A549 (cell line): ENCODE data around the gene PCDHB14. TPM values are rescaled to one million over a fixed set of nuclear protein-coding genes. Genes with fewer than 3 reads are reported as not detected.
"Not testable (repeated sequence)": the region's sequence is repeated elsewhere in the genome, so short reads cannot be mapped to it uniquely, and the experiment has no call there.

Experiments used
- ATAC-seq, 2 experiments: fragments of 200-7000 bp in 1 of 2; fragments of >200 bp in 1 of 2; cut with Nextera tagmentation in 1 of 2; cut with Tn5 transposase in 1 of 2; 3 replicates each; pipeline versions ENCODE4 v1.8.0 to v1.9.1; 2018 to 2020; ENCODE audit warnings: mild to moderate bottlenecking in 1 of 2, moderate library complexity in 1 of 2
- CTCF ChIA-PET: fragments of 300-600 bp; sonication (Branson Sonifier 250); formaldehyde crosslinking; extraction: SDS; loops from one replicate; lab custom pipeline; 2021; ENCODE audit warnings: antibody characterized with exemption, inconsistent platforms; lab: Yijun Ruan, JAX
- POLR2A ChIA-PET: fragments of 350-600 bp; formaldehyde crosslinking; extraction: SDS; loops from one replicate; lab custom pipeline; 2021; ENCODE audit warnings: antibody characterized with exemption, inconsistent platforms; lab: Yijun Ruan, JAX
- DNase-seq, 2 experiments: peaks; one replicate each; pipeline versions ENCODE4 v3.0.0 to v3.0.0-alpha.2; 2011 to 2016; ENCODE audit warnings: low read depth in 1 of 2, low spot score in 1 of 2
- FAIRE-seq: peaks from 2 replicates; lab custom pipeline; 2011; peaks lifted over from hg19 to GRCh38; lab: Jason Lieb, UNC
- H3K27ac ChIP-seq, 2 experiments: fragments of >200 bp; sonication (Bioruptor Twin); formaldehyde crosslinking; 3 replicates each; pipeline ENCODE4 v1.5.1; 2016 to 2017
- H3K4me1 ChIP-seq: fragments of >200 bp; sonication (Bioruptor Twin); formaldehyde crosslinking; 3 replicates; pipeline ENCODE4 v1.6.1; 2016
- H3K4me2 ChIP-seq: fragments of >200 bp; sonication (Bioruptor Twin); formaldehyde crosslinking; 3 replicates; pipeline ENCODE4 v1.6.1; 2016
- H3K4me3 ChIP-seq: fragments of >200 bp; sonication (Bioruptor Twin); formaldehyde crosslinking; 3 replicates; pipeline ENCODE4 v1.5.1; 2016
- H3K9me3 ChIP-seq: fragments of >200 bp; sonication (Bioruptor Twin); formaldehyde crosslinking; 3 replicates; pipeline ENCODE4 v1.6.1; 2016
- CHD2 ChIP-seq: fragments of 150-350 bp; IDR thresholded peaks from 2 replicates; pipeline ENCODE4 v1.6.1; 2014; ENCODE audit warnings: low read length; ENCODE audit not compliant: partially characterized antibody
- EHF ChIP-seq: fragments of 250-450 bp; sonication (Bioruptor Pico); IDR thresholded peaks from 2 replicates; pipeline ENCODE4 v1.5.0; 2020; ENCODE audit warnings: mild to moderate bottlenecking
- FOXS1 ChIP-seq: fragments of 250-450 bp; sonication (Bioruptor Pico); IDR thresholded peaks from 2 replicates; pipeline ENCODE4 v1.5.0; 2020; ENCODE audit warnings: mild to moderate bottlenecking, moderate library complexity
- HOXB5 ChIP-seq: fragments of 250-450 bp; sonication (Bioruptor Pico); IDR thresholded peaks from 2 replicates; pipeline ENCODE4 v1.5.0; 2020; ENCODE audit warnings: mild to moderate bottlenecking, moderate library complexity
- JUN ChIP-seq, 2 experiments: fragments of >200 bp; sonication (Bioruptor Twin); formaldehyde crosslinking; IDR thresholded peaks; 2 replicates in 1 of 2; 3 replicates in 1 of 2; pipeline ENCODE4 v1.6.1; 2016 to 2017
- JUNB ChIP-seq: fragments of >200 bp; sonication (Bioruptor Twin); formaldehyde crosslinking; IDR thresholded peaks from 2 replicates; pipeline ENCODE4 v1.6.1; 2016
- MAFK ChIP-seq: fragments of 450-650 bp; IDR thresholded peaks from 2 replicates; pipeline ENCODE4 v1.6.1; 2014; ENCODE audit not compliant: partially characterized antibody
- PHF8 ChIP-seq: fragments of 200-600 bp; sonication (generic); IDR thresholded peaks from 2 replicates; pipeline ENCODE4 v1.6.1; 2016; ENCODE audit warnings: low read depth, mild to moderate bottlenecking, antibody characterized with exemption, moderate library complexity, borderline replicate concordance
- RAD21 ChIP-seq, 2 experiments: fragments of >200 bp in 1 of 2; sonication (Bioruptor Twin) in 1 of 2; formaldehyde crosslinking in 1 of 2; IDR thresholded peaks in 1 of 2; conservative IDR thresholded peaks in 1 of 2; 2 replicates in 1 of 2; 3 replicates in 1 of 2; pipeline ENCODE4 v1.6.1; 2012 to 2018; ENCODE audit warnings: inconsistent platforms in 1 of 2
- TP53 ChIP-seq: fragments of 250-450 bp; sonication (Bioruptor Pico); IDR thresholded peaks from 2 replicates; pipeline ENCODE4 v1.5.0; 2021; ENCODE audit warnings: mild to moderate bottlenecking, moderate library complexity
- WGBS: methylation state at CpG from one replicate; pipeline ENCODE4 v1.1.6; 2017; ENCODE audit errors: missing lambda C conversion rate; 5-methylcytosine and 5-hydroxymethylcytosine counted together
- polyA plus RNA-seq, 4 experiments: library from polyadenylated mRNA; depleted of rRNA in 3 of 4; stranded (reverse); fragments of >200 nt; fragmentation: RNase III in 1 of 4; extraction: RNeasy Plus Mini Kit Qiagen cat#74134 plus additional on column Dnase treatment in 1 of 4; gene quantifications; 2 replicates in 3 of 4; 3 replicates in 1 of 4; pipeline ENCODE4 v1.2.3, GENCODE V29; 2011 to 2017
- TF ChIP-seq, protein P1 (sequence below): fragments of >200 bp; sonication (Bioruptor Twin); formaldehyde crosslinking; IDR thresholded peaks from 2 replicates; pipeline ENCODE4 v1.6.1; 2016
- TF ChIP-seq, protein P2 (sequence below): IDR thresholded peaks from 2 replicates; pipeline ENCODE4 v1.6.1; 2012; ENCODE audit warnings: low read depth, borderline replicate concordance

The PCDHB14 gene
- polyA plus RNA-seq, 2 of the 4 experiments (the other 2 are of a cell fraction) = 0.09 to 0.14 TPM

DNA sequence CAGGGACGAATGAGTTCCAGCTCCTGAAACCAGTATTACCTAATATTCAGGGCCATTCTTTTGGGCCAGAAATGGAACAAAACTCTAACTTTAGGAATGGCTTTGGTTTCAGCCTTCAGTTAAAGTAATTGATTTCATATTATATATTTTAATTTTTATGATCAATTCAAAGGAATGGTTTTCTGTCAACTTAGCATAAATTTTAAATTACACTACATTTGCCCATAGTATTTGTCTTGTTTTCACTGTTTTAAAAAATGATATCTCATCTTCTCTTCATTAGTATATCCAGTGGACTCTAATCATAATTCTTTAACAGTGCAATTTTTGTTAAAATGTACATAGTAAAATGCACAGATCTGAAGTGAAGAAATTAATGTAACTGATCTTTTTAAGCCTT, 42.8 kb upstream of the PCDHB14 start:
- Histone ChIP-seq H3K4me2 (no peak overlapping the region), H3K27ac (no peak overlapping the region), H3K4me3 (no peak overlapping the region)
- DNase-seq (no peak), FAIRE-seq (no peak)
- TF ChIP-seq MAFK (peak; percentile 42), CHD2 (no peak)
- TF ChIP-seq, all 56 proteins: peak for 1
- Histone ChIP-seq H3K9me3 (peaks cover 13% of the 10 kb centered on the region; the same call in 1 of the 3 replicates), H3K4me1 (no peaks in the 10 kb centered on the region)
- ATAC-seq = no peak
- ChIA-PET POLR2A (no interaction called here), CTCF (no interaction called here)
- 23% methylated on average over 1 of the region's 1 CpG for WGBS

DNA sequence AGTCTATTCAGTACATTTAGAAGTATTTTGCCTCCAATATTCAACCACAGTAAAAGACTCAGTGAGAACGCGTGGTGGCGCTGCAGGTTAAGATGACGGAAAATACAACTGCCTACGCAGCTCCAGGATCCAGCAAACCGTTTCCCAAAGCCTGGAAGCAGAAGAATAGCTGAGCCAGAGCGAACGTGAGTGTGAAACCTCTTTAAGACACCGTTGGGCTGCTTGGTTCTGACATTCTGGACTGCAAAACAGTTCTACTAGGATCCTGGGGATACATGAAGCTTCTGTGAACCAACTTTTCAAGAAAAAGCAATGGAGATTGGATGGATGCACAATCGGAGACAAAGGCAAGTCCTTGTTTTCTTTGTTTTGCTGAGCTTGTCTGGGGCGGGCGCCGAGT, 40.9 kb upstream of the PCDHB14 start, which contains the start of gene PCDHB16:
Gene PCDHB16 (plus strand): TSS at position 140 of the 400 bp plus-strand sequence. CDS start 173 bp downstream, at position 313.
- ChIA-PET CTCF (interaction anchor here (1.3 to 1.5 kb wide), 3 partner anchors 17 to 382 kb away, joined by 4 to 9 read pairs (median 5); partner anchors contain the start of gene PCDHB11), POLR2A (no interaction called here)
- DNase-seq = peak in 1 of 2 experiments; percentile 24
- Histone ChIP-seq H3K27ac (no peak within 1 kb of the TSS), H3K4me1 (no peaks in the 10 kb centered on the region), H3K9me3 (0 out of 3 replicates have a peak, but pooled peaks cover 9% of the 10 kb centered on the region), H3K4me2 (no peak within 1 kb of the TSS), H3K4me3 (no peak within 1 kb of the TSS)
- TF ChIP-seq EHF (CRISPR knock-in tag) = no peak
- no peak for TF ChIP-seq TP53
- no peak for TF ChIP-seq JUNB
- peak in 1 of 2 experiments; percentile 27; a peak in 1 of 5 replicates for TF ChIP-seq RAD21 (conservative IDR thresholded peaks at IDR 0.05 in 1 of 2, IDR thresholded peaks at IDR 0.05 in 1 of 2)
- no peak for TF ChIP-seq FOXS1
- FAIRE-seq = no peak
- WGBS = 29% methylated on average over 13 of the region's 13 CpGs
- ATAC-seq = peak in 1 of 2 experiments; percentile 55; a peak in 3 of 6 replicates

DNA sequence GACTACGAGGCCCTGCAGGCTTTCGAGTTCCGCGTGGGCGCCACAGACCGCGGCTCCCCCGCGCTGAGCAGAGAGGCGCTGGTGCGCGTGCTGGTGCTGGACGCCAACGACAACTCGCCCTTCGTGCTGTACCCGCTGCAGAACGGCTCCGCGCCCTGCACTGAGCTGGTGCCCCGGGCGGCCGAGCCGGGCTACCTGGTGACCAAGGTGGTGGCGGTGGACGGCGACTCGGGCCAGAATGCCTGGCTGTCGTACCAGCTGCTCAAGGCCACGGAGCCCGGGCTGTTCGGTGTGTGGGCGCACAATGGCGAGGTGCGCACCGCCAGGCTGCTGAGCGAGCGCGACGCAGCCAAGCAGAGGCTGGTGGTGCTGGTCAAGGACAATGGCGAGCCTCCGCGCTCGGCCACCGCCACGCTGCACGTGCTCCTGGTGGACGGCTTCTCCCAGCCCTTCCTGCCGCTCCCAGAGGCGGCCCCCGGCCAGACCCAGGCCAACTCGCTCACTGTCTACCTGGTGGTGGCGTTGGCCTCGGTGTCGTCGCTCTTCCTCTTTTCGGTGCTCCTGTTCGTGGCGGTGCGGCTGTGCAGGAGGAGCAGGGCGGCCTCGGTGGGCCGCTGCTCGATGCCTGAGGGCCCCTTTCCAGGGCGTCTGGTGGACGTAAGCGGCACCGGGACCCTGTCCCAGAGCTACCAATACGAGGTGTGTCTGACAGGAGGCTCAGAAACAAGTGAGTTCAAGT, 38.9 kb upstream of the PCDHB14 start:
- H3K9me3 ChIP-seq, H3K27ac ChIP-seq, H3K4me3 ChIP-seq, DNase-seq, H3K4me2 ChIP-seq, FAIRE-seq, ATAC-seq, POLR2A ChIA-PET, CTCF ChIA-PET, H3K4me1 ChIP-seq: not testable (repeated sequence)
- WGBS = 43% methylated on average over 18 of the region's 69 CpGs

DNA sequence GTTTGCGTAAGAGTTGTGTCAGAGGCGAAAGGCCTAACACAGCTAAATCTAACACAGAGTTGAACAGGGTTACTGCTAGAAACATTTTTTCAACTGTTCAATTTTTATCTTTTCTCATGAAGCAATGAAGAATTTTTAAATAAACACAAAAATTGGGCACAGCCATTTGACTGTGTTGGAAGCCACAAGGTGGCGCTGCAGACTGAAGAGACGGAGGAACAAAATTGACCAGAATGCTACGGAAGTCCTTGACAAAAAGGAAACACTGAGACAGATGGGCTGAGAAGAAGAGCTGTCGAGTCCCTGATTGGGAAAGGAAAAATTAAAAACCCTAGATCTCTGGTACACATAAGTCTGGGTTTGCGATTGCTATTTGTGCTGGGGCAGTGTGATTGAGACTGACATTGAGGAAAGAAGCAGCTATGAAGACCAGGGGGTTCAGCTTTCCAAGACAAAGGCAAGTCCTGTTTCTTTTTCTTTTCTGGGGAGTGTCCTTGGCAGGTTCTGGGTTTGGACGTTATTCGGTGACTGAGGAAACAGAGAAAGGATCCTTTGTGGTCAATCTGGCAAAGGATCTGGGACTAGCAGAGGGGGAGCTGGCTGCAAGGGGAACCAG, 36.1 kb upstream of the PCDHB14 start, which contains the start of gene PCDHB9:
Gene PCDHB9 (plus strand): TSS at position 265 of the 616 bp plus-strand sequence. CDS start 158 bp downstream, at position 423.
- no peak within 1 kb of the TSS for H3K4me3 ChIP-seq
- TF ChIP-seq RAD21 (conservative IDR thresholded peaks at IDR 0.05 in 1 of 2, IDR thresholded peaks at IDR 0.05 in 1 of 2) = peak in 1 of 2 experiments; percentile 13; a peak in 1 of 5 replicates
- TF ChIP-seq, protein P1, sequence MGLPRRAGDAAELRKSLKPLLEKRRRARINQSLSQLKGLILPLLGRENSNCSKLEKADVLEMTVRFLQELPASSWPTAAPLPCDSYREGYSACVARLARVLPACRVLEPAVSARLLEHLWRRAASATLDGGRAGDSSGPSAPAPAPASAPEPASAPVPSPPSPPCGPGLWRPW = no peak
- TF ChIP-seq, protein P2, sequence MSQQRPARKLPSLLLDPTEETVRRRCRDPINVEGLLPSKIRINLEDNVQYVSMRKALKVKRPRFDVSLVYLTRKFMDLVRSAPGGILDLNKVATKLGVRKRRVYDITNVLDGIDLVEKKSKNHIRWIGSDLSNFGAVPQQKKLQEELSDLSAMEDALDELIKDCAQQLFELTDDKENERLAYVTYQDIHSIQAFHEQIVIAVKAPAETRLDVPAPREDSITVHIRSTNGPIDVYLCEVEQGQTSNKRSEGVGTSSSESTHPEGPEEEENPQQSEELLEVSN = no peak
- no peak for TF ChIP-seq HOXB5 (CRISPR knock-in tag)
- no peak for TF ChIP-seq JUN (IDR thresholded peaks at IDR 0.05)
- TF ChIP-seq PHF8 = no peak
- TF ChIP-seq, all 56 proteins: peak for 1
- Histone ChIP-seq H3K9me3 (peaks cover 11% of the 10 kb centered on the region; the same call in 1 of the 3 replicates), H3K4me2 (no peak within 1 kb of the TSS), H3K27ac (no peak within 1 kb of the TSS), H3K4me1 (no peaks in the 10 kb centered on the region)
- DNase-seq (peak in 1 of 2 experiments; percentile 15), FAIRE-seq (no peak), ATAC-seq (no peak)
- ChIA-PET CTCF (interaction anchor here (0.7 to 1.8 kb wide), 7 partner anchors 9 to 334 kb away, joined by 3 to 10 read pairs (median 3); partner anchors contain the start of gene PCDHB11), POLR2A (no interaction called here)
- WGBS = 34% methylated on average over 9 of the region's 9 CpGs

DNA sequence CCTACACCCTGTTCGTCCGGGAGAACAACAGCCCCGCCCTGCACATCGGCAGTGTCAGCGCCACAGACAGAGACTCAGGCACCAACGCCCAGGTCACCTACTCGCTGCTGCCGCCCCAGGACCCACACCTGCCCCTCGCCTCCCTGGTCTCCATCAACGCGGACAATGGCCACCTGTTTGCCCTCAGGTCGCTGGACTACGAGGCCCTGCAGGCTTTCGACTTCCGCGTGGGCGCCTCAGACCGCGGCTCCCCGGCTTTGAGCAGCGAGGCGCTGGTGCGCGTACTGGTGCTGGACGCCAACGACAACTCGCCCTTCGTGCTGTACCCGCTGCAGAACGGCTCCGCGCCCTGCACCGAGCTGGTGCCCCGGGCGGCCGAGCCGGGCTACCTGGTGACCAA, 34.5 kb upstream of the PCDHB14 start:
- POLR2A ChIA-PET, CTCF ChIA-PET, ATAC-seq, FAIRE-seq, H3K4me3 ChIP-seq, H3K27ac ChIP-seq, H3K4me1 ChIP-seq, H3K4me2 ChIP-seq, DNase-seq: not testable (repeated sequence)
- WGBS = 60% methylated on average over 4 of the region's 37 CpGs
- H3K9me3 ChIP-seq = peaks cover 10% of the 10 kb centered on the region; the same call in 1 of the 3 replicates

DNA sequence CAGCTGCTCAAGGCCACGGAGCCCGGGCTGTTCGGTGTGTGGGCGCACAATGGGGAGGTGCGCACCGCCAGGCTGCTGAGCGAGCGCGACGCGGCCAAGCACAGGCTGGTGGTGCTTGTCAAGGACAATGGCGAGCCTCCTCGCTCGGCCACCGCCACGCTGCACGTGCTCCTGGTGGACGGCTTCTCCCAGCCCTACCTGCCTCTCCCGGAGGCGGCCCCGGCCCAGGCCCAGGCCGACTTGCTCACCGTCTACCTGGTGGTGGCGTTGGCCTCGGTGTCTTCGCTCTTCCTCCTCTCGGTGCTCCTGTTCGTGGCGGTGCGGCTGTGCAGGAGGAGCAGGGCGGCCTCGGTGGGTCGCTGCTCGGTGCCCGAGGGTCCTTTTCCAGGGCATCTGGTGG, 34.0 kb upstream of the PCDHB14 start:
- 65% methylated on average over 23 of the region's 35 CpGs for WGBS
- H3K27ac ChIP-seq, DNase-seq, CTCF ChIA-PET, ATAC-seq, FAIRE-seq, H3K4me1 ChIP-seq, H3K4me2 ChIP-seq, POLR2A ChIA-PET, H3K4me3 ChIP-seq: not testable (repeated sequence)
- peaks cover 10% of the 10 kb centered on the region; the same call in 1 of the 3 replicates for H3K9me3 ChIP-seq
